Putamen (tissue), 1 donor: ENCODE results near the gene GRM4.

ENCODE experiments used
- DNase-seq: peaks from one replicate; pipeline ENCODE4 v3.0.0-alpha.2; 2016; ENCODE audit warnings: low spot score

The GRM4 gene

GRCh38 chr6:34157236-34157830, 11.4 kb upstream of the GRM4 start:
- DNase-seq, result no peak

DNA sequence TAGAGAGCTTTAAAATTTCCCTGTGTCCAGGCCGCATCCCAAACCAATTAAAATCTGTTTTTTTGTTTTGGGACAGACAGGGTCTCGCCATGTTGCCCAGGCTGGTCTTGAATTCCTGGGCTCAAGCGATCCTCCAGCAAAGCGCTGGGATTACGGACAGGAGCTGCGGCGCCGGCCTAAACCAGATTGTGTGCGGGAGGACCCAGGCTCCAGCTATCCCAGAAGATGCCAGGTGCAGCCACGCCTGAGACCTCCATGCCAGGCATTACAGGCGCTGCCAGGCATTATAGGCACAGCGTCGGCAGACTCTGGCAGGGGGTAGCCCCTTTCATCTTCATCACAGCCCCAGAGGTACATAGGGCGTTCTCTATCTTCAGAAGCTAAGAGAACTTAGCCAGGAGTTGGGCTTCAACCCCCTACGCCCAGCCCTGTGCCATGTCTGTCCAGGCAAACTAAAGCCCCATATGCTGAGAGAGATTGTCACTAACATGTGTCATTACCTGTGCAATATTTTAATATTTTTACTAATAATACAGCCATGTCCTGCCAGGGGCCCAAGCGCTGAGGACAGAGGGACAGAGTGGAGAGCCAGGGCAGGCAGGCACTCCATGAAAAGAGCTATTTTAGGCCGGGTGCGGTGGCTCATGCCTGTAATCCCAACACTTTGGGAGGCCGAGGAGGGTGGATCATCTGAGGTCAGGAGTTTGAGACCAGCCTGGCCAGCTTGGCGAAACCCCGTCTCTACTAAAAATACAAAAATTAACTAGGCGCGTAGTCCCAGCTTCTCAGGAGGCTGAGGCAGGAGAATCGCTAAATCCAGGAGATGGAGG, 9.8 kb upstream of the GRM4 start:
- DNase-seq, result no peak

- no peak for DNase-seq
Observed at GRCh38 chr6:34154668-34155447, 9.0 kb upstream of the GRM4 start.

- no peak for DNase-seq
Observed at GRCh38 chr6:34152806-34153520, 7.1 kb upstream of the GRM4 start.

GRCh38 chr6:34152042-34152524, 6.2 kb upstream of the GRM4 start:
- no peak for DNase-seq

DNA sequence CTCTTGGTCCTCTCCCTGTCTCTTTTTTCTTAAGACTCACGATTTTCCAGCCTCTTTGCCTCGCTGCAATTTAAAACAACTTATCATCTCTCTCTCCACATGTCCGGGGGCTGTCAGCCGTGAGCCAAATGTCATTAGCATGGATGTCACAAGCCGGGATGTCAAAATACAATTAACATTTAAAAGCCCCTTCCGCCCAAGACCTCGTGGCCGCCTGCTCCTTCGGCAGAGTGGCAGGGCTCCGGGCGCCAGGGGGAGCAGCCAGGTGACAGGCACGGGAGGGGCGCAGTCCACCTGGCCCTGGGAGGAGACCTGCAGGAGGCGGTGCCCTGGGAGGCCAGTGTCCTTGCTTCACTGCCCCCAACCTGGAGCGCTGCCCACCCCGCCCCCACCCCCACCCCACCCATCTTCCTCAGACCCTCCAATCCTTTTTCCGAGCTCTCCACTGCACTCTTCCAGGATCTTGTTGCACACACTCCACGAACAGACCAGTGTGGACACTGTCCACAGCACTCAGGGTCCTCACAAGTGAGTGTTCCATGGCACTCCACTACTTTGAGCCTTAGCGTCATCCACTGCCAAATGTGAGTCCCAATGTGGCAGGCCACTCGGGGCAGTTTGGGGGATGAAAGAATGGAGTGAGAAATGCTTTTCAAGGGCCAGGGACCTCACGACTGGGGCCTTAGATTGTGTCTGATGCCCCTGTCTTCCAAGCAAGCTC, 5.6 kb upstream of the GRM4 start:
- DNase-seq, result no peak

- no peak for DNase-seq
Observed at GRCh38 chr6:34150766-34151165, 4.9 kb upstream of the GRM4 start.

GRCh38 chr6:34149831-34150400, 4.0 kb upstream of the GRM4 start:
- DNase-seq, result no peak

DNA sequence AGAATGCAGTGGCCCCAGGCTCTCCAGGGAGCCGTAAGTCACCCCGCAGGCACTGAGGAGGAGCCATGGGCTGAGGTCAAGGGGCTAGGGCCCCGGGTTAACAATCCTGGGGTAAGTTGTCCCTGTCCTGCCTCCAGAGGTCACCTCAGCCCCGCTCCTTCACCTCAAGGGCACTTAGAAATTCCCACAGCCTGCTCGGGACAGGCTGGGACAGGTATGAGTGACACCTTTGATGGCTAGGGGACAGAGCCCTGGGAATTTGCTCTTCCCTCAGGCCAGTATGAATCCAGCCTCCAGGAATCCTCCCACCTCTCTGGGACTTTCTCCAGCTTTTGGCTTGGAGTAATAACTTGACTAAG, 3.5 kb upstream of the GRM4 start:
- no peak for DNase-seq

- no peak for DNase-seq
Observed at GRCh38 chr6:34148631-34149451, 3.0 kb upstream of the GRM4 start.

- no peak for DNase-seq
Observed at GRCh38 chr6:34147906-34148630, 2.2 kb upstream of the GRM4 start.

- DNase-seq, result no peak
Observed at GRCh38 chr6:34146801-34147592, 1.1 kb upstream of the GRM4 start.

DNA sequence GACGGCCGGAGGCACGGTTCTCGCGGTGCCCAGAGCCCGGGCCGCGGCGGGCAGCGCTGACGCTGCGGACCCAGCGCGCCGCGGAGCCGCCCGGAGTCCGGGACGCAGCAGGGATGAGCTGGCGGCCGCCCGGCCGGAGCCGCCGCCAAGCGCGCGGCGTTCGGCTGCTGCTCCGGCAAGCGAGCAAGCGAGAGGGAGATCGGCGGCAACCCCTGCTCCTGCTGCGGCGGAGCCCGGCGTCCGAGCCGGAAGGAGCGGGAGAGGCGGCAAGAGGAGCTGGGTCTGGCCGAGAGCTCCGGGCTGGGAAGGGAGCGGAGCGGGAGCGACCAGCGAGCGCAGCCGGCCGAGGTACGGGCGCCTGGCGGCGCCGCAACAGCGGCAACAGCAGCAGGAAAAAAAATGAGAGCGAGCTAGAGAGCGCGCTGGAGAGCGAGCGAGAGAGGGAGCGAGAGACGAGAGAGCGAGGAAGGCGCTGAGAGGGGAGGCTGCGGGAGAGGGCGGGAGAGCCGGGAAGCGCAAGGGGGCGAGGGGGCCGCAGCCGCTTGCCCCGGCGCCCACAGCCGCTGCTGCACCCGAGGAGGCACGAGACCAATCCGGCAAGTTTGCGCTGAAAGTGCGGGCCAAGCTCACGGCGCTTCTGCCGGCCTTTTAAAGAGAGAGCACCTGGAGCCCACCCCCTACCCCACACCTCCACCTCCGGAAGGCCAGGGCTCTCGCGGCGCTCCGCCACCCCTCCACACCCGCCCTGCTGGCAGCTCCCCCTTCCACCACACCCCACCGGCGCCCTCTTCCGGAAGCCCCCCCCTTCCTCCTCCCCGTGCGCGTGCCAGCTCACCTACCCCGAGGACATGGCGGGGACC, 496 bp downstream of the GRM4 start:
- DNase-seq, result no peak

DNA sequence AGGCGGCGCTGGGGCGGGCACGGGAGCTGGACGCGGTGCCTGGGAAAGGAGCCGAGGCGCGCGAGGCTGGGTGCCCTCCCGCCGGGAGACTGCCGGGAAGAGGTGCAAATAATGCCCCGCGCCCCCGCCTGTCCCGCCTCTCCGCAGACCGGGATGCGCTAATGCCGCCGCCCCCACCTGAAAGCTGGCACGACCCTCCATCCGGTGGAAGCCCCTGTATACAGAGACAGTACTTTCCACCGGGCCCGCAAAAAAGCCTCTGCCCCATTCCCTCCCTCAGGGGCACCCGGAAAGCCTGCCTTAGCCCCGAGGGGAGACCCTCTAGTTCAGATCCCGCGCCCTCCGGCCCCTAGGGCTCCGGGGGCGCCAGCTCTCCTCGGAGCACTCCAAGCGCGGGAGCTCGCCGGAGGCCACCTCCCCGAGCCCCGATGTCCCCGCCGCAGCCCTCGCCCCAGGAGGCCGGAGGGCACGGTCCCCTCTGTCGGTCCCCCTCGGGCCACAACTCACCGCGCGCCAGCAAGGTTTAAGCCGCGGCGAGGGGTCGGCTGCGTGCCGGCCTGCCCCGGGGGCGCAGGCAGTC, 1.2 kb downstream of the GRM4 start:
- no peak for DNase-seq

- no peak for DNase-seq
Observed at GRCh38 chr6:34143884-34144580, 1.9 kb downstream of the GRM4 start.

GRCh38 chr6:34143196-34143883, 2.5 kb downstream of the GRM4 start:
- no peak for DNase-seq
